ENCODE measurements around the gene RAB7A. TPM values are rescaled to one million over a fixed set of nuclear protein-coding genes. Genes with fewer than 3 reads are reported as not detected.

RAB7A gene
- total and polyA plus RNA-seq, 2 of the 13 experiments (the other 11 are each of a cell fraction or from before 2014, with no cell fraction given), result 26.5 to 182 TPM

DNA sequence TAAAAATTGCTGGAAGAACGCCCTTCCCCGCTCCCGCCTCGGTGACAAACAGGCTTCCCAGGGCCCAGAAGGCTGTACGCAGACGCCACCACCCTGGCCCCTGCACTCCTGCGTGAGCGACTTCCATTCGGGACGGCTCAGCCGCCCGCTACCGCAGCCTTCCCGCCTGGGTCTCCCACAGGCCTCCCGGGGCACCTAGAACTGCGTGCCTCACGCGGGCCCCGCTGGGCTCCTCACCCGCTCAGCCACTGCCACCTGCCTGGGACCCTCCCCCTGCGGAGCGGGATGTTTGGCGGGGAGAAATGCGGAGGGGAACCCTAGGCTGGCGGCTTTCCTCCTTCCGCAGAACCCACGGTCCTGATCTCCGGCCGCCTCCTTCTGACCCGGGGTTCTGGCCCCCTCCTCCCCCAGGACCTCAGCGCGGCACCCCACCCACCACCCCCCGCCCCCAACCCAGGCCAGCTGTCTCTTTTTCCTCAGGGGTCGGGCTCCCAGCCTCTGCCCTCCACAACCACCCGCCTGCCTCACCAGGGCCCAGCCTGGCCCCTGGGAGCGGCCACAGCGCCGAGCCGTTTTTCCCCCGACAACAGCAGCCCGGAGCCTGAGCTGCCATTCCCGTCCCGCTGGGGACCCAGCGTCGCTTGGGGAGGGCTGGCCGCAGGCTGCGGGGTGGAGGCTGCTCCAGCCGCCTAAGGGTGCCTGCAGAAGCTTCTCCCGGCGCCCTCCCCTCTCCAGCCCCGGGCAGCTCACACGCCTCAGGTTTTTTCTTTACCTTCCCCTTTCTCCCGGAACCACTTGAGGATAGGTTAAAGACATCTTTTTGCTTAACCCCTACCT lies 27.6 kb upstream of the RAB7A start (continued):
- TF ChIP-seq STAG1 (CRISPR knock-in tag; IDR thresholded peaks at IDR 0.05), result no peak
- TF ChIP-seq ZNF776 (CRISPR knock-in tag; IDR thresholded peaks at IDR 0.05), result 0 out of 2 replicates have a peak, but pooled peaks have one; percentile 47

- H3K4me1 ChIP-seq (ENCODE audit: insufficient read depth, low read length), result no peaks in the 10 kb centered on the region
- FAIRE-seq, result no peak
- intact Hi-C loops (cut with micrococcal nuclease; ENCODE audit: unreplicated experiment), result no loop called here
- H3K4me2 ChIP-seq (ENCODE audit: low read depth, low read length), result no peak overlapping the region
- no TSS peak for BruUV-seq (replicated peaks)
- no peaks in the 10 kb centered on the region for H3K36me3 ChIP-seq (replicated peaks in 1 of 2; ENCODE audit: control insufficient read depth in 1 of 2, insufficient read depth in 2 of 2, low read length in 2 of 2)
- CTCF ChIA-PET (ENCODE audit: low intra/inter-chr PET ratio, low total read pairs), result no interaction called here
- H3K9me3 ChIP-seq (ENCODE audit: low read length), result no peaks in the 10 kb centered on the region
- whole genome bisulfite sequencing (ENCODE audit: low lambda C conversion rate), result 41% methylated on average over 11 of the region's 11 CpGs
- H3K27me3 ChIP-seq (ENCODE audit: control insufficient read depth in 1 of 2, insufficient read depth in 2 of 2, low read length in 2 of 2), result peaks cover 2 to 9% of the 10 kb centered on the region in 2 experiments; a peak in 1 of 5 replicates
- POLR2A ChIA-PET, result interaction anchor here (1.0 kb wide), 1 partner anchor 21 kb away, joined by 4 read pairs; no protein-coding TSS in a partner anchor
- no peaks in the 10 kb centered on the region for H4K20me1 ChIP-seq (ENCODE audit: insufficient read depth, low read length)
- no peaks in the 10 kb centered on the region for H3K79me2 ChIP-seq (ENCODE audit: insufficient read depth, low read length)
- no peak for DNase-seq (ENCODE audit: low spot score)
- H3K9ac ChIP-seq (ENCODE audit: insufficient read depth, low read depth, low read length), result no peak overlapping the region
- no peak overlapping the region for H2AFZ ChIP-seq (ENCODE audit: low read length)
- in situ Hi-C loops (cut with HindIII; ENCODE audit: extremely low pct_ligation_motif_present, low pct_unique_long_range_greater_than_20kb), result no loop called here
- TF ChIP-seq ZBTB49 (CRISPR knock-in tag; IDR thresholded peaks at IDR 0.05; ENCODE audit: borderline replicate concordance) (no peak), RFX5 (IDR thresholded peaks at IDR 0.05; ENCODE audit: low read depth, low read length) (no peak), TEAD3 (CRISPR knock-in tag; optimal IDR thresholded peaks at IDR 0.05; ENCODE audit: borderline replicate concordance) (peak; percentile 9)
- TF ChIP-seq, protein P1, sequence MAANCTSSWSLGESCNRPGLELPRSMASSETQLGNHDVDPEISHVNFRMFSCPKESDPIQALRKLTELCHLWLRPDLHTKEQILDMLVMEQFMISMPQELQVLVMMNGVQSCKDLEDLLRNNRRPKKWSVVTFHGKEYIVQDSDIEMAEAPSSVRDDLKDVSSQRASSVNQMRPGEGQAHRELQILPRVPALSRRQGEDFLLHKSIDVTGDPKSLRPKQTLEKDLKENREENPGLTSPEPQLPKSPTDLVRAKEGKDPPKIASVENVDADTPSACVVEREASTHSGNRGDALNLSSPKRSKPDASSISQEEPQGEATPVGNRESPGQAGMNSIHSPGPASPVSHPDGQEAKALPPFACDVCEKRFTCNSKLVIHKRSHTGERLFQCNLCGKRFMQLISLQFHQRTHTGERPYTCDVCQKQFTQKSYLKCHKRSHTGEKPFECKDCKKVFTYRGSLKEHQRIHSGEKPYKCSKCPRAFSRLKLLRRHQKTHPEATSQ (CRISPR knock-in tag; IDR thresholded peaks at IDR 0.05; ENCODE audit: borderline replicate concordance), result no peak
- TF ChIP-seq, protein P2, sequence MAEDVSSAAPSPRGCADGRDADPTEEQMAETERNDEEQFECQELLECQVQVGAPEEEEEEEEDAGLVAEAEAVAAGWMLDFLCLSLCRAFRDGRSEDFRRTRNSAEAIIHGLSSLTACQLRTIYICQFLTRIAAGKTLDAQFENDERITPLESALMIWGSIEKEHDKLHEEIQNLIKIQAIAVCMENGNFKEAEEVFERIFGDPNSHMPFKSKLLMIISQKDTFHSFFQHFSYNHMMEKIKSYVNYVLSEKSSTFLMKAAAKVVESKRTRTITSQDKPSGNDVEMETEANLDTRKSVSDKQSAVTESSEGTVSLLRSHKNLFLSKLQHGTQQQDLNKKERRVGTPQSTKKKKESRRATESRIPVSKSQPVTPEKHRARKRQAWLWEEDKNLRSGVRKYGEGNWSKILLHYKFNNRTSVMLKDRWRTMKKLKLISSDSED (CRISPR knock-in tag; IDR thresholded peaks at IDR 0.05), result no peak
- peak; percentile 20; the same call in 2 of the 3 replicates for ATAC-seq
- no peak overlapping the region; a peak in 1 of 6 replicates for H3K4me3 ChIP-seq (replicated peaks in 1 of 3; ENCODE audit: insufficient read depth in 1 of 3, low read depth in 2 of 3, low read length in 3 of 3)
- no peak overlapping the region for H3K27ac ChIP-seq (ENCODE audit: extremely low read length, insufficient read depth, low read length)
Measured at GRCh38 chr3:128701342-128702212, 24.4 kb upstream of the RAB7A start.
